NCI-H2107 (cell line): ENCODE data around the gene LAGE3.

Experiments
- DNase-seq: peaks from one replicate; lab custom pipeline; 2025; lab: John Stamatoyannopoulos, UW

LAGE3 gene

GRCh38 chrX:154478728-154479622 lies at the start of gene LAGE3:
Gene LAGE3, minus strand, starts transcription at chrX:154479281. Its CDS starts 366 bp downstream, at chrX:154478915.
- peak; percentile 82 for DNase-seq

DNA sequence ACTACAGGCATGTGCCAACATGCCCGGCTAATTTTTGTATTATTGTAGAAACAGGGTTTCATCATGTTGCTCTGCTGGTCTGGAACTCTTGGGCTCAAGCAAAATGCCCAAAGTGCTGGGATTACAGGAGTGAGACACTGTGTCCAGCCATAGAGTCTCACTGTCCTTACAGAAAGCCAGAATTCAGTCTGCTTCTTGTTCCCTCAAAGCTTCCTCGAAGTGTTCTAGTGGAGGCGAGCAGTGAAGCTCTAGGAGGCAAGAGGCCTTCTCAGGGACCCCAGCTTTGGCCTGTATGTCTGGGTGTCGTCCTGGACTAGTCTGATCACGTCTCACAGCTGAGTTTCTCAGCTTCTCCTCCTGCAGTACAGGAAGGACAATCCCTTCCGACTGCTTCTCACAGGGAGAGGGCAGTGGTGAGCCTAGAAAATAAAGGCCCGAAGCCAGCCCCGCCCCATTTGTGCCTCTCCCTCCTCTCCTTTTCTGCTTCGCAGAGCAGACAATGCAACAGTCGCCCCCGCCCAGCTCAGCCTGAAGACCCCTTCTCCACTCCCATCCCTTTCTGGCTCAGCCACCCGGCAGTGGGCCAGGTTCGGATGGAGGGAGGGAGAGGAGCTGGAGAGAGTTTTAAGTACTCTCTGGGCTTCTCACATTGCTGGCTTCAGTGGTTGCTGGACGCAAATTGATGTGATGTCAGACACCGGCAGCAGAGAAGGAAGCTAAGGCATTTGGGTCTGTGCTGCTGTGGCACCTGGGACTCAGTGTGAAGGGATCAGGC lies 48.0 kb upstream of the LAGE3 start:
- peak; percentile 46 for DNase-seq

DNA sequence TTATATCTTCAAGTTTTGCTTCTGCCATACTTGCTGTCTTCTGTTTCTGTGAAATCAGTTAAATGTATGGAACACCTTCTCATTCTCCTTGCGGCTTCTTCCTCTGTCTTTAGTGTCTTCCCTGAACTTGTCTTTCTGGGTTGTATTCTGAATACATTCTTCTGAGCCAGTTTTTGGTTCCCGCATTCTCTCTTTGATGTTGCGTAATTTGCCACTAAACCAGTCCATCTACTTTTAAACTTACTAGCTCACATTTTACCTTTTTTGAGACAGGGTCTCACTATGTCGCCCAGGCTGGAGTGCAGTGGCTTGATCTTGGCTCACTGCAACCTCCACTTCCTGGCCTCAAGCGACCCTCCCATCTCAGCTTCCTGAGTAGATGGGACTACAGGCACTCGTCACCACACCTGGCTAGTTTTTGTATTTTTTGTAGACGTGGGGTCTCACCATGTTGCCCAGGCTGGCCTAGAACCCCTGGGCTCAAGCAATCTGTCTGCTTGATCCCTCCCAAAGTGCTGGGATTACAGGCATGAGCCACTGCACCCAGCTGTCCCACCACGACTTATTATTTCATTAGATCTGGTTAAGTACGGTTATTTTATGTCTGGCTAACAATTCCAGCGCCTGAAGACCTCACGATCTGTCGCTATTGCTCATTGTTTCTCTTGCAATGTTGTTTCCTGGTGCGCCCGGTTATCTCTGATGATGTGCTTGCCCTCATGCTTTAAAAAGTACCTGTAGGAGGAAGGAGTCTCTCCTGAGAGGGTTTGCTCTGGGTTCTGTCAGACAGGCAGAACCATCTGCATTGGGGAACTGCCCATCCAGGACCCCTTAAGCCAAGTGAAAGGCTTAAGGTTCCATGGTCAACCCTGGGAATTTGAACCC lies 46.8 kb upstream of the LAGE3 start:
- DNase-seq, result no peak

DNA sequence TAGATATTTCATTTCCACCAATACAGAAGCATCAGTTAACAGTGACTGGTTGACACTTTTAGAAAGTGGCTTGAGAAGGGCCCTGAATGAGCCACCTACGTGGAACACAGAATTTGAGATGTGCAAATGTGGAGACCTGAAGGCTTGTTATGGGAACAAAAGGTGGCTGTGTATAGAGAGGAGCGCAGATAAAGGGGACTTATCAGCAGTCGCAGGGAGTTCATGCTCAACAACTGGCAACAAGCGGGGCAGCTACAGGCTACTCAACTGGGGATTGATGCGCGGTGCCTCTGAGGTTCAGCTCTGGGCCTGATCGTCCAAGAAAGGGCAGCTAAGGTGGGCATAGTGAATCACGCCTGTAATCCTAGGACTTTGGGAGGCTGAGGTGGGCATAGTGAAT lies 40.3 kb upstream of the LAGE3 start:
- no peak for DNase-seq

GRCh38 chrX:154517101-154517781 lies 38.2 kb upstream of the LAGE3 start:
- no peak for DNase-seq

GRCh38 chrX:154516656-154517100 lies 37.6 kb upstream of the LAGE3 start:
- DNase-seq, result no peak

GRCh38 chrX:154515966-154516655 lies 37.0 kb upstream of the LAGE3 start, which contains the start of gene FAM3A:
Gene FAM3A, minus strand, starts transcription at chrX:154516232. Its CDS starts 460 bp downstream, at chrX:154515772.
- DNase-seq, result peak; percentile 91

- no peak for DNase-seq
Measured at GRCh38 chrX:154515090-154515965, 36.2 kb upstream of the LAGE3 start.

- DNase-seq, result no peak
Measured at GRCh38 chrX:154513716-154514115, 34.6 kb upstream of the LAGE3 start.

DNA sequence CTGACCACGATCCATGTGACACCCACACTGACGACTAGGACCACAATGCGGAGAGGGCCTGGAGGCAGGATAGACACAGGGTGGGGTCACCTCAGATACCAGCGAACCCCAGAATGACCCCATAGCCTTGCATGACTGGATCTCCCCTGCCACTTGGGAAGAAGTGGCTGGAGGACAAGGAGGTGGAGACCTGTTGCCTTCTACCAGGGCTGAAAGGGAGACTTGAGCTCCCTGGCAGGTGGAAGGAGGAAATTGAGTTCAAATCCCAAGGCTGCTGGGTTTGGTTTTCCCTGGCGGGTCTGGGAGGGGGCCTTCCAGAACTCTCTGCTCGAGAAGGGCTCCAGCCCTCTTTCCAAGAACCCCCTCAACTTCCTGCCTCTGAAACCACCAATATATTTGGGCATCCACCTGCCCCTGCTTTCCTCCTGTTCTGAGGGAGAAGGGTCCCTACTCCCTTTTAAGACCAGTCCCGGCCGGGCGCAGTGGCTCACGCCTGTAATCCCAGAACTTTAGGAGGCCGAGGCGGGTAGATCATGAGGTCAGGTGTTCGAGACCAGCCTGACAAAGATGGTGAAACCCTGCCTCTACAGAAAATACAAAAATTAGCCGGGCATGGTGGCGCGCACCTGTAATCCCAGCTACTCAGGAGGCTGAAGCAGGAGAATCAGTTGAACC lies 33.9 kb upstream of the LAGE3 start:
- DNase-seq, result no peak

DNA sequence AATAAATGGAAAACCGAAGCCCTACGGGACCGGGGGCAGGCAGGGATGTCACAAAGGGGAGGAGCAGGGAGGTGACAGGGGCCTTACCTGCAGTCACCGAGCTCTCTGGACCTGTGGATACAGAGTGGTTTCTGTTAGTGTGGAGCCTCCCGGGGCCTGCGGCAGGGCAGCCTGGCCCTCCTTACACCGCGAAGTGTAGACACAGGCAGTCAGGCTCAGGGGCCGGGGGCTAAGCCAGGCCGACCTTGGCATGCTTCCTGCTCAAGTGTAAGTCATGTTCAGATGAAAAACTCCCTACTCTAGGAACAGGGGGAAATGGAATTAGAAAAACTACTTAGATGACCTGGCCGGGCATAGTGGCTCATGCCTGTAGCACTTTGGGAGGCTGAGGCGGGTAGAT lies 32.7 kb upstream of the LAGE3 start:
- DNase-seq, result no peak

DNA sequence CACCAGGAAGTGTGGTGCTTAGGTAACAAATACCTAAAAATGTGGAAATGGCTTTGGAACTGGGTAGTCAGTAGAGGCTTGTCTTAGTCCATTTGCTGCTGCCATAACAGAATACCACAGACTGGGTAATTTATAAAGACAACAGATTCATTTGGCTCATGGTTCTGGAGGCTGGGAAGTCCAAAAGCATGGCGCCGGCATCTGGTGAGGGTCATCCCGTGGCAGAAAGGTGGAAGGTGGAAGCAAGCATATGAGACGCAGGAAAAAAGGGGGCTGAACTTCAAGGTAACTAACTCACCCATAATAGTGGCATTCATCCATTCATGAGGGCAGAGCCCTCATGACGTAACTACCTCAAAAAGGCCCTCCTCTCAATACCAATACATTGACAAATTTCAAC lies 30.4 kb upstream of the LAGE3 start:
- no peak for DNase-seq

GRCh38 chrX:154508384-154508745 lies 29.3 kb upstream of the LAGE3 start:
- DNase-seq, result no peak

DNA sequence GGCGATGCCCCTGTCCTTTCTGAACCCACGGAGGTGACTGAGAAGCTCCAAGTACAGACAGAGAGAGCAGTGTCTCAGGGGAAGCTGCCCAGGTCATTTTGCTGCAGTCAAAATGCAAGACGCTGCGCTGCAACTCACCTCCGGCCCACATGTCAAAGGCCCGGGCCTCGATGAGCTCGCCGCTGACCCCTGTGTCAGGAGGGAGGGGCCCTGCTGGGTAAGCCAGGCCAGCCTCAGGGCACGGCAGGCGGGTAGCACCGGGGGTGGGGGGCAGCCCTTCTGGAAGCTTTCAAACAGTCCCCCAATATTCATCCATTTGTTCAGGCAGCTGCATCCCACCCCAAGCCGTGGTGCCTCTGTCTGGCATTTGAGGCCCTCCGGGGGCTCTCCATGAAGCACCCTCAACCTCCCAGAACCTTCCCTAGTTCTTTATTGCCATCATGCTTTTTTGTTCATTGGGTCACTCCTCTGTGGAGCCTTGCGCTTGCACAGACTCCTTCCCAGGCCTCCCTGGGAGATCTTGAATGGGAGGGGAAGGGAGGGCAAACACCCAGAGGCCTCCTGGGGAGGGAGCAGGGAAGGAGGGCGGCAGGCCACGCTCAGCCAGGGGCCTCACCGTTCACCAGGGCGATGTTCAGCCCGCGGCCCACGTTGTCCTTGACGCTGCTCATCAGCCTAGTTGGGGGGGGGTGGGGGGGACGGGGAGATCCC lies 28.7 kb upstream of the LAGE3 start:
- DNase-seq, result no peak

- DNase-seq, result no peak
Measured at GRCh38 chrX:154506483-154507332, 27.6 kb upstream of the LAGE3 start.

DNA sequence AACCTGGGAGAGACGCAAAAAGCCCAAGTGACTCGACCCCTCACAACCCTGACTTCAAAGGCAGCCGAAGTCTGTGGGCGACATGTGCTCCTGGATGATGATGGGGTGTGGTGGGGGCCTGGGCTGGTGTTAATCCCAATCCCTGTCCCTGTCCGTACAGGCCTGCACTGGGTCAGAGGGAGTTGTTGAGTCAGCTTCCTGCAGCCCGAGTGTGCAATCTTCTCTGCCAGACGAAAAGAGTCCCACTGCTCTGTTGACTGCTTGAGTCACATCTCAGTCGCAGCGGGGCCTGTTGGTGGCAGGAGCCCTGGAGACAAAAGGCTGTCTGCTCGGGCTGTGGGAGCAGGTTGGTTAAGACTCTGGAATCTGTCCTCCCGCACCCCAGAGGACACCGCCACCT lies 26.7 kb upstream of the LAGE3 start:
- DNase-seq, result no peak

DNA sequence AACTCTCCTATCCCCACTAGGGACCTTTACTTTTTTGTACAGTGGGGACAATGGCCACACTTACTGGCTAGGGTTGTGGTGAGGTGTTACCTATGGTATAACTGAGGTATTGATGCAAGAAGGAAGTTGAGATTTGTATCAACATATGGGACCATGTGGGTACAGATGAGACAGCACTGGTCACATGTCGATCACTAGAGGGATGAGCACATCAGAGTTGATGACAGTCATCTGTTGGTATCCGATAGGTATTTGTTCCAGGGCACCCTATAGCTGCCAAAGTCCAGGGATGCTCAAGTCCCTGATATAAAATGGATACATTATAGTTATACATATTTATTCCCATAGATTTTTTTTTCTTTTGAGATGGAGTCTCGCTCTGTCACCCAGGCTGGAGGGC lies 23.9 kb upstream of the LAGE3 start:
- DNase-seq, result no peak

DNA sequence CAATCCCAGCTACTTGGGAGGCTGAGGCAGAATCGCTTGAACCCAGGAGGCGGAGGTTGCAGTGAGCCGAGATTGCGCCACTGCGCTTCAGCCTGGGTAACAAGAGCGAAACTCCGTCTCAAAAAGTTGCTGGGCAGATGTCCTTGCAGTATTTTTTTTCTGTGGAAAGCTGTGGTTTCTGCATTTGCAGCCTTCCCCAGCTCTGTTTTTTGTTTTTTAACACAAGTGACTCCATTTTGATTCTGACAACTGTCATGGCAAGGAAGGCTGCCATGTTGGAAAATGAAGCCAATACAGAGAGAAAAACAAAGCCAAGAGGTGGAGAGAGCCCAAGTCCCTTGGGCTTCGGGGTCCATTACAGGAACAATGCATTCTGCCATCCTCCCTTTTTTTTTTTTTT lies 23.0 kb upstream of the LAGE3 start:
- DNase-seq, result no peak
